HG02973 (cell line): ENCODE data around the gene RMP24.

Source experiments
- ATAC-seq: cut with Tn5 transposase; IDR thresholded peaks from one replicate; pipeline ENCODE4 v1.9.1; 2021; ENCODE audit warnings: moderate library complexity; ENCODE audit not compliant: unreplicated experiment

The RMP24 gene

GRCh38 chr18:36028859-36029258, 56.4 kb downstream of the RMP24 start:
- ATAC-seq, result no peak
